ENCODE measurements around the gene COA1. TPM values are rescaled to one million over a fixed set of nuclear protein-coding genes. Genes with fewer than 3 reads are reported as not detected.
"Not testable (repeated sequence)": the region's sequence is repeated elsewhere in the genome, so short reads cannot be mapped to it uniquely, and the experiment has no call there.

COA1 gene
- total RNA-seq (37.3 TPM), polyA plus RNA-seq (ENCODE audit: insufficient read depth in 1 of 8, insufficient read length in 8 of 8, low replicate concordance in 1 of 8) (10 to 100 TPM; 33.8 to 43.2 (median 38.1) TPM)
- long read RNA-seq, donor 1, transcript COA1-201 (6 exons, 927 nt), result major isoform, 7 of 10 reads
- long read RNA-seq, donor 1, partial matches to known transcripts, result 0 of 10 reads
- long read RNA-seq, donor 1, other reads (novel, unspliced or antisense), result 0 of 10 reads
- long read RNA-seq, donor 2, result 0 reads
- long read RNA-seq, donor 3, transcript COA1-201 (6 exons, 927 nt), result major isoform, 5 of 8 reads
- long read RNA-seq, donor 3, partial matches to known transcripts, result 0 of 8 reads
- long read RNA-seq, donor 3, other reads (novel, unspliced or antisense), result 0 of 8 reads
- long read RNA-seq, donor 4, transcript COA1-201 (6 exons, 927 nt), result major isoform, 11 of 11 reads
- long read RNA-seq, donor 4, partial matches to known transcripts, result 0 of 11 reads
- long read RNA-seq, donor 4, other reads (novel, unspliced or antisense), result 0 of 11 reads
- long read RNA-seq, donor 5, transcript COA1-219 (3 exons, 2,135 nt), result minor isoform, 6 of 75 reads
- long read RNA-seq, donor 5, transcript COA1-201 (6 exons, 927 nt), result major isoform, 35 of 75 reads
- long read RNA-seq, donor 5, partial matches to known transcripts, result 25 of 75 reads
- long read RNA-seq, donor 5, other reads (novel, unspliced or antisense), result 0 of 75 reads
- long read RNA-seq, donor 6, transcript COA1-201 (6 exons, 927 nt), result major isoform, 26 of 45 reads
- long read RNA-seq, donor 6, partial matches to known transcripts, result 13 of 45 reads
- long read RNA-seq, donor 6, other reads (novel, unspliced or antisense), result 0 of 45 reads
- long read RNA-seq, donor 7, transcript COA1-201 (6 exons, 927 nt), result major isoform, 15 of 62 reads
- long read RNA-seq, donor 7, partial matches to known transcripts, result 33 of 62 reads
- long read RNA-seq, donor 7, other reads (novel, unspliced or antisense), result 10 of 62 reads
- long read RNA-seq, donor 8, transcript COA1-201 (6 exons, 927 nt), result major isoform, 7 of 13 reads
- long read RNA-seq, donor 8, partial matches to known transcripts, result 5 of 13 reads
- long read RNA-seq, donor 8, other reads (novel, unspliced or antisense), result 0 of 13 reads
- long read RNA-seq, donor 9, transcript COA1-201 (6 exons, 927 nt), result major isoform, 8 of 22 reads
- long read RNA-seq, donor 9, partial matches to known transcripts, result 13 of 22 reads
- long read RNA-seq, donor 9, other reads (novel, unspliced or antisense), result 0 of 22 reads
- long read RNA-seq, donor 10, transcript COA1-201 (6 exons, 927 nt), result major isoform, 18 of 22 reads
- long read RNA-seq, donor 10, partial matches to known transcripts, result 0 of 22 reads
- long read RNA-seq, donor 10, other reads (novel, unspliced or antisense), result 0 of 22 reads
- long read RNA-seq, donor 11, transcript COA1-201 (6 exons, 927 nt), result major isoform, 13 of 23 reads
- long read RNA-seq, donor 11, partial matches to known transcripts, result 7 of 23 reads
- long read RNA-seq, donor 11, other reads (novel, unspliced or antisense), result 0 of 23 reads

- WGBS (ENCODE audit: insufficient coverage), result under 1% methylated on average over 61 of the region's 66 CpGs
- peaks cover 2% of the 10 kb centered on the region for H3K4me1 ChIP-seq (ENCODE audit: control insufficient read depth, insufficient read depth, low read length)
- H3K4me3 ChIP-seq (ENCODE audit: low read length), result peak within 1 kb of the TSS; percentile 72
Measured at GRCh38 chr7:43729214-43729923, at the start of gene COA1. Gene COA1, minus strand, starts transcription at chr7:43729523. Its CDS starts 80,909 bp downstream, at chr7:43648614.

DNA sequence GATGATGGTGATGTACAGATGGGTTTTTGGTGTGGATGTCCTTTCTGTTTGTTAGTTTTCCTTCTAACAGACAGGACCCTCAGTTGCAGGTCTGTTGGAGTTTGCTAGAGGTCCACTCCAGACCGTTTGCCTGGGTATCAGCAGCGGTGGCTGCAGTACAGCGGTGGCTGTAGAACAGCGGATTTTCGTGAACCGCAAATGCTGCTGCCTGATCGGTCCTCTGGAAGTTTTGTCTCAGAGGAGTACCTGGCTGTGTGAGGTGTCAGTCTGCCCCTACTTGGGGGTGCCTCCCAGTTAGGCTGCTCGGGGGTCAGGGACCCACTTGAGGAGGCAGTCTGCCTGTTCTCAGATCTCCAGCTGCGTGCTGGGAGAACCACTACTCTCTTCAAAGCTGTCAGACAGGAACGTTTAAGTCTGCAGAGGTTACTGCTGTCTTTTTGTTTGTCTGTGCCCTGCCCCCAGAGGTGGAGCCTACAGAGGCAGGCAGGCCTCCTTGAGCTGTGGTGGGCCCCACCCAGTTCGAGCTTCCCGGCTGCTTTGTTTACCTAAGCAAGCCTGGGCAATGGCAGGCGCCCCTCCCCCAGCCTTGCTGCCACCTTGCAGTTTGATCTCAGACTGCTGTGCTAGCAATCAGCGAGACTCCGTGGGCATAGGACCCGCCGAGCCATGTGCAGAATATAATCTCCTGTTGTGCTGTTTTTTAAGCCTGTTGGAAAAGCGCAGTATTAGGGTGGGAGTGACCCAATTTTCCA lies 49.1 kb upstream of the COA1 start:
- not testable (repeated sequence) for H3K4me3 ChIP-seq (ENCODE audit: low read length); H3K27me3 ChIP-seq (ENCODE audit: control insufficient read depth, insufficient read depth, low read length); H3K4me1 ChIP-seq (ENCODE audit: control insufficient read depth, insufficient read depth, low read length); H3K9me3 ChIP-seq (replicated peaks; ENCODE audit: control insufficient read depth, low read depth, low read length); H3K27ac ChIP-seq (ENCODE audit: low read length); H3K36me3 ChIP-seq (ENCODE audit: control insufficient read depth, insufficient read depth, low read length); DNase-seq
- 90% methylated on average over 10 of the region's 18 CpGs for WGBS (ENCODE audit: insufficient coverage)

More at GRCh38 chr7:43729214-43729923, at the start of gene COA1:
- H3K9me3 ChIP-seq (replicated peaks; ENCODE audit: control insufficient read depth, low read depth, low read length), result no peaks in the 10 kb centered on the region
- peak within 1 kb of the TSS; percentile 83 for H3K27ac ChIP-seq (ENCODE audit: low read length)
- DNase-seq, result peak; percentile 95
- H3K27me3 ChIP-seq (ENCODE audit: control insufficient read depth, insufficient read depth, low read length), result no peaks in the 10 kb centered on the region
- no peaks in the 10 kb centered on the region for H3K36me3 ChIP-seq (ENCODE audit: control insufficient read depth, insufficient read depth, low read length)

GRCh38 chr7:43775255-43775654 lies 45.9 kb upstream of the COA1 start:
- H3K9me3 ChIP-seq (replicated peaks; ENCODE audit: control insufficient read depth, low read depth, low read length), result not testable (repeated sequence)
- no CpG with 5 or more reads among the region's 2 CpGs for WGBS (ENCODE audit: insufficient coverage)

GRCh38 chr7:43773268-43773667 lies 43.9 kb upstream of the COA1 start:
- not testable (repeated sequence) for H3K4me1 ChIP-seq (ENCODE audit: control insufficient read depth, insufficient read depth, low read length)
- WGBS (ENCODE audit: insufficient coverage), result 100% methylated on average over 2 of the region's 6 CpGs

More at GRCh38 chr7:43775255-43775654, 45.9 kb upstream of the COA1 start:
- not testable (repeated sequence) for H3K4me3 ChIP-seq (ENCODE audit: low read length); H3K27ac ChIP-seq (ENCODE audit: low read length); H3K27me3 ChIP-seq (ENCODE audit: control insufficient read depth, insufficient read depth, low read length); DNase-seq; H3K4me1 ChIP-seq (ENCODE audit: control insufficient read depth, insufficient read depth, low read length)
- peaks cover 15% of the 10 kb centered on the region for H3K36me3 ChIP-seq (ENCODE audit: control insufficient read depth, insufficient read depth, low read length)

DNA sequence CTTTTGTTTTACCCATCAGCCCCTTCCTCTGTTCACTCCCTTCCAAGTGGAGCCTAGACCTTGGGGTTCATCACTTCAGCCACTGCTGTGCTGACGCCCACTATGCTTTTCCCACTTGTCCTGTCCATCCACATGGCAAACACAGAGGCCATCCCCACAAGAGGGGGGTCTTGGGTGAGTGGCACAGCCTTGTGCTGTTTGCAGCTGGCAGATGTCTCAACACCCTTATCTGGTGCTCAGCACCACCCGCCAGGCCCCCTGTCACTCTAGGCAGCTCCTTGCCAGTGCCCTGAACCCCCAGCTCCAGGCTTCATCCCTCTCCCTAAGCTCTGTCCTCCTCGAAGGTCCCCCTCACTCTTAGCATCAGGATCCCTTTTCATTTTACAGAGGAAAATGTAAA lies 42.2 kb upstream of the COA1 start:
- Histone ChIP-seq H3K4me3 (ENCODE audit: low read length) (no peak overlapping the region), H3K4me1 (ENCODE audit: control insufficient read depth, insufficient read depth, low read length) (no peaks in the 10 kb centered on the region), H3K27me3 (ENCODE audit: control insufficient read depth, insufficient read depth, low read length) (no peaks in the 10 kb centered on the region), H3K27ac (ENCODE audit: low read length) (no peak overlapping the region), H3K9me3 (replicated peaks; ENCODE audit: control insufficient read depth, low read depth, low read length) (no peaks in the 10 kb centered on the region), H3K36me3 (ENCODE audit: control insufficient read depth, insufficient read depth, low read length) (peaks cover 15% of the 10 kb centered on the region)
- no peak for DNase-seq
- 90% methylated on average over 3 of the region's 3 CpGs for WGBS (ENCODE audit: insufficient coverage)

More at GRCh38 chr7:43773268-43773667, 43.9 kb upstream of the COA1 start:
- peaks cover 15% of the 10 kb centered on the region for H3K36me3 ChIP-seq (ENCODE audit: control insufficient read depth, insufficient read depth, low read length)
- not testable (repeated sequence) for H3K27me3 ChIP-seq (ENCODE audit: control insufficient read depth, insufficient read depth, low read length); H3K4me3 ChIP-seq (ENCODE audit: low read length); H3K27ac ChIP-seq (ENCODE audit: low read length); H3K9me3 ChIP-seq (replicated peaks; ENCODE audit: control insufficient read depth, low read depth, low read length); DNase-seq

DNA sequence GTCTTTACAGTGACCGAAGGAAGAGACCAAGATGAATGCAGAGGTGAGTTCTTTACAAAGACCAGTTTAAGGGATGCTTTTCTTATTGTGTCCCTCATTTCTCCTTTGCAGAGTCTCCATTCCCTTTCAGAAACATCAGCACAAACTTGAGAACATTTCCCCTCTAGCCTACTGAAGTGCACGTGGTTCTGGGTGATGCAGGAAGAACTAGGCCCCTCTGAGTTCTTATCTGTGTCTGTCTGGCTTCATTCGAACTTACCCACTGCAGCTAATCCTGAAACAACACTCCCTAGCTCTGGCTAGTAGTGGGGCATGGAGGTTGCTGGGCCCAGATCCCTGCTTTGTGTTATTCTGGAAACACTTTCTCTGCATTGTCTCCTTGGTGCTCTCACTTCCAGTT lies 41.8 kb upstream of the COA1 start:
- DNase-seq, result no peak
- no peaks in the 10 kb centered on the region for H3K27me3 ChIP-seq (ENCODE audit: control insufficient read depth, insufficient read depth, low read length)

DNA sequence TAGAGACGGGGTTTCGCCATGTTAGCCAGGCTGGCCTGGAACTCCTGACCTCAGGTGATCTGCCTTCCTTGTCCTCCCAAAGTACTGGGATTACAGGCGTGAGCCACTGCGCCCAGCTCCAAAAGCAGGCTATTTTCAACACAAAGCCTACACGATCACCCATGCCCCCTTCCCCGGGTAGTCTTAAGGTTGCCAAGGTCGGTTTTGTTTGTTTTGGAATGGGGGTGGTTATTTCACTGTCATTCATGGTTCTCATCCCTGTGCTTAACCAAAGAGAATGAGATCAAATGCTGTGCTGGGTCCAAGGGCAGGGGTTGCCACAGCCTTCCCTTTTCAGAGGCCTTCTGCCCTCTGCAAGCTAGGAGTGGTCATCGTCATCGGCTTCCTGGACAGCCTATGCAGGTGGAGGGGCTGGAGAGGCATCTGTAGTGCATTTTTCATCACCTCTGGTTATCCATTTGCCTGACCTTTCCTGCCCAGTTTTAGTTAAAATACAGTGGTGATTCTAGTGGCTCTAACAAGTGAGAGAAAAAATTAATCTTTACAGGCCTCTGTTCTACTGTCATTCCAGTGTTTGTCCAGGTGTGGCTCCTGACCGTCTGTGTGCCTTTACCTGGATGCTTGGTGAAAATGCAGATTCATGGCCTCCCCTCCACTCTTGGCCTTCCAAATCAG lies 40.6 kb upstream of the COA1 start:
- Histone ChIP-seq H3K4me3 (ENCODE audit: low read length) (no peak overlapping the region), H3K36me3 (ENCODE audit: control insufficient read depth, insufficient read depth, low read length) (peaks cover 15% of the 10 kb centered on the region), H3K27me3 (ENCODE audit: control insufficient read depth, insufficient read depth, low read length) (no peaks in the 10 kb centered on the region), H3K9me3 (replicated peaks; ENCODE audit: control insufficient read depth, low read depth, low read length) (no peaks in the 10 kb centered on the region), H3K4me1 (ENCODE audit: control insufficient read depth, insufficient read depth, low read length) (no peaks in the 10 kb centered on the region), H3K27ac (ENCODE audit: low read length) (no peak overlapping the region)
- DNase-seq, result no peak
- WGBS (ENCODE audit: insufficient coverage), result 82% methylated on average over 3 of the region's 10 CpGs

More for the DNA sequence above, 41.8 kb upstream of the COA1 start:
- Histone ChIP-seq H3K27ac (ENCODE audit: low read length) (no peak overlapping the region), H3K9me3 (replicated peaks; ENCODE audit: control insufficient read depth, low read depth, low read length) (no peaks in the 10 kb centered on the region), H3K4me1 (ENCODE audit: control insufficient read depth, insufficient read depth, low read length) (no peaks in the 10 kb centered on the region), H3K36me3 (ENCODE audit: control insufficient read depth, insufficient read depth, low read length) (peaks cover 15% of the 10 kb centered on the region), H3K4me3 (ENCODE audit: low read length) (no peak overlapping the region)
- 60% methylated on average over 1 of the region's 3 CpGs for WGBS (ENCODE audit: insufficient coverage)

GRCh38 chr7:43769281-43769680 lies 40.0 kb upstream of the COA1 start:
- WGBS (ENCODE audit: insufficient coverage), result 83% methylated on average over 1 of the region's 5 CpGs
- no peak for DNase-seq
- Histone ChIP-seq H3K27me3 (ENCODE audit: control insufficient read depth, insufficient read depth, low read length) (no peaks in the 10 kb centered on the region), H3K4me1 (ENCODE audit: control insufficient read depth, insufficient read depth, low read length) (peaks cover 6% of the 10 kb centered on the region), H3K27ac (ENCODE audit: low read length) (no peak overlapping the region), H3K9me3 (replicated peaks; ENCODE audit: control insufficient read depth, low read depth, low read length) (no peaks in the 10 kb centered on the region), H3K4me3 (ENCODE audit: low read length) (no peak overlapping the region), H3K36me3 (ENCODE audit: control insufficient read depth, insufficient read depth, low read length) (peaks cover 15% of the 10 kb centered on the region)

Data from muscle of leg (tissue), 16 donors.